ENCODE data around the gene SWAP70.

Gene SWAP70

GRCh38 chr11:9776203-9776602 is 112.3 kb downstream of the SWAP70 start:
- DNase-seq (ENCODE audit: low read depth), result no peak

- no peak for DNase-seq (ENCODE audit: low read depth)
Observed at GRCh38 chr11:9777066-9777465, 113.2 kb downstream of the SWAP70 start.

DNA sequence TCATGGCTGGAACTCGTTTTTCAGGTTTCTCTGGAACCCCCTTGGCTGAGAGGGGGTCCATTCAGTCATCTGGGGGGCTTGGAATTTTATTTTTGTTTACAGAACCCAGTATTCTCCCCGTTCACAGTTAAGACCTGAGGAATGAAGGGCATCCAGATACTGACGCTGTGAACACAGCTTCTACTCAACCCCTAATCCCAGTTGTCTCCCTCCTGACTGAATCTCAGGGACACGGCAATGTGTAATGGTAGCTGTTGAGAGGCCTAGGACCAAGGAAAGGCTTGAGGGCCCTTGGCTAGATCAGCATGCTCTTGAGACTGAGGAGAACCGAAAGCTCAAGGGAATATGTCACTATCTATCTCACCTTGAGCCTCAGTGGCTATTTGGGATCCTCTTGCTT is 113.6 kb downstream of the SWAP70 start:
- no peak for DNase-seq (ENCODE audit: low read depth)

DNA sequence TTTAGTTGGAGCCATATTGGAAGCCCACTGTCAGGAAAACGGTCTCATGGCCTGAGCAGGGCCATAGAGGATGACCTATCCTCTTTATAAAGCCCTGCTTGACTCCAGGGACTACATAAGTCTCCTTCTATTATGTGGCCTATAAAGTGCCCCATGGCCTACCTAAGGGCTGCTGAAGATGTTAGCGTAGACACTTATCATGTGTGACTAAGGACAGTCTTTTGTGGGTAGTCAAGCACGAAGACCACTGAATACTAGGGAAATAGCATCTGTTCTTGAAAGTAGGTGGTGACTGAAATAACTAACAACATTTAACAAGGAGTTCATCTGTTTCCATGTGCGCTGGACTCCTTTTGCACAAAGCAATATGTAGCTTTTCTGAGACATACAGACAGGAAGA is 117.1 kb downstream of the SWAP70 start:
- no peak for DNase-seq (ENCODE audit: low read depth)

GRCh38 chr11:9783986-9784385 is 120.1 kb downstream of the SWAP70 start:
- no peak for DNase-seq (ENCODE audit: low read depth)

DNA sequence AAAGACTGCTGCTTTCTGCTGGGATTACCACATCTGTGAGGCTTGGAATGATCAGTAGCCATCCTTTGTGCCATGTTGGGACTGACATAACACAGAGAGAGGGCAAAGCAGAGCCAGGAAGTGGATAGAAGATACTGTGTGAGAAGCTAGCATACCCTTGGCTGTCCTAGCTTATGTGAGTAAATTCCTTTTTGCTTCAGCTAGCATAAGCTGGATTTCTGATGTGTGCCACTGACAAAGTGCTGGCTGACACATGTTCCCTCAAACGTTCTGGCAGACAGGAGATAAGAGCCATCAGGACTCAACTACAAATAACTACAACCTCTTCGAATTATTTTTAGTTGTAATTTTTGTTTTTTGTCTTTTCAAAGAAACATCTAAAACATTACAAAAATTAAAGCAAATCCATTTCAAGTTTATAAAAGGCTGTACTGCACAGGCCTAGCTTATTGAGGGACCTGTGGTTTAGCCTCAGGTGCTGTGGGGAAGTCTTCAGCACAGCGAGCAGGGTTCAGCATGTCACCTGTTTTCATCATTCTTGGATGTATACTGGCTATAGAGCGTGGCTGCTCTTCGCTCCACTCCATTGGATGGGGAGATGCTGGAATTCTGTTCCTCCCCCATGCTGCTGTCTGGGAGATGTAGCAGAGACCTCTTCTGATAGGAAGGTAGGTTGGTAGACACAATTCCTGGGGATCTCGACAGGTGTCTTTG is 120.9 kb downstream of the SWAP70 start:
- no peak for DNase-seq (ENCODE audit: low read depth)

- DNase-seq (ENCODE audit: low read depth), result no peak
Observed at GRCh38 chr11:9787260-9787659, 123.4 kb downstream of the SWAP70 start.

- no peak for DNase-seq (ENCODE audit: low read depth)
Observed at GRCh38 chr11:9787981-9788521, 124.2 kb downstream of the SWAP70 start.

- no peak for DNase-seq (ENCODE audit: low read depth)
Observed at GRCh38 chr11:9789910-9790309, 126.0 kb downstream of the SWAP70 start.

DNA sequence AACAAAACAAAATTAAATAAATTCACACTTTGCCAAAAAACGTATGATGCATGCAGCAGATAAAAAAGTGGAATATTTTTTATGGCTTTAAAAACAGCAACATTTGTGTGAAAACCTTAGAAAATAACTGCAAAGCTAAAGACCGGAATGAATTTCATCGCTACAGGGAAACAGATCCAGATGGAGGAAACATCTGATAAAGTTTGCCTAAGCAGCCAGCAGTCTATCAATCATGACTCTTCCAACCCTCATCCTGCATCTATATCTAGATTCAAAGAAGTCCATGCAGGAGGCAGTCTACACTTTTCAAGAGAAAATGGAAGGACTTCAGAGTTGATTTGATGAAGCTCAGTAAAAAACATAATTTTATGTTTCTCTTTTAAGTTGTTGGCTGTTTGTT is 126.8 kb downstream of the SWAP70 start:
- DNase-seq (ENCODE audit: low read depth), result no peak

DNA sequence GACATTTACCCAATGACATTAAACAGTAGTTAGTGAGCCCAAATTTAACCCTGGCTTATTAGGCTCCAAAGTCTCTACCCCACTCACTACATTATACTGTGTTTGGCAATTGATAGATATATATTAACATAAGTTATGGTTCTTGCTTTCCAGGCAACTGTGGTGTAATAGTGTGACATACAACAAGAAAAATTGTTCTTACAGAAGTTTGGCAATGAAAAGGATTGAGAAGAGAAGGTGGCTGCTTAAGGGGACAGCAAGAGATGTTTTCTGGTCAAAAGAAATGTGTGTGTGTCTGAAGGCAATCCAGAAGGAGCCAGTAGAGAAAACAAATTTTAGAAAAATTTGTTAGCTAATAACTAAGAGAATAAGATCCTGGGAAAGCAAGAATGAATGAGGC is 132.4 kb downstream of the SWAP70 start:
- DNase-seq (ENCODE audit: low read depth), result no peak

DNA sequence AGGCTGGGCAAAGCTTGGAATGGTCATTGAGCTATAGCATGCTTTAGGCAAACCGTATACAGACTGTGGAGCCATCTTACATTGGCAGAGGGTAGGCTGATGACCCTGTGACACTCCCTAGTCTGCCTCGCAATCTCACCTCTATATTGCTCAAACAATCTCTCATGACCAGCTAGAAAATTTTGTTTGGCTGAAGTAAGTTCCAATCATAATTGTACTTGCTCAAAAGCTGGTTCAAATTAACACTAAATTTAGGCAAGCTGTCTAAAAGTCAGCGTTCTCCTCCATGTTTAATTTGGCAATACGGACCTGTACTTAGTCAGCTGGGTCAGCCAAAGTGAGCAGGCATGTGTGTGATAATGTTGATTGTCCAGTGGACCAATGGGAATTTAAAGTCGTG is 133.0 kb downstream of the SWAP70 start:
- DNase-seq (ENCODE audit: low read depth), result no peak

- DNase-seq (ENCODE audit: low read depth), result no peak
Observed at GRCh38 chr11:9797300-9797699, 133.4 kb downstream of the SWAP70 start.

- DNase-seq (ENCODE audit: low read depth), result no peak
Observed at GRCh38 chr11:9799886-9800285, 136.0 kb downstream of the SWAP70 start.

DNA sequence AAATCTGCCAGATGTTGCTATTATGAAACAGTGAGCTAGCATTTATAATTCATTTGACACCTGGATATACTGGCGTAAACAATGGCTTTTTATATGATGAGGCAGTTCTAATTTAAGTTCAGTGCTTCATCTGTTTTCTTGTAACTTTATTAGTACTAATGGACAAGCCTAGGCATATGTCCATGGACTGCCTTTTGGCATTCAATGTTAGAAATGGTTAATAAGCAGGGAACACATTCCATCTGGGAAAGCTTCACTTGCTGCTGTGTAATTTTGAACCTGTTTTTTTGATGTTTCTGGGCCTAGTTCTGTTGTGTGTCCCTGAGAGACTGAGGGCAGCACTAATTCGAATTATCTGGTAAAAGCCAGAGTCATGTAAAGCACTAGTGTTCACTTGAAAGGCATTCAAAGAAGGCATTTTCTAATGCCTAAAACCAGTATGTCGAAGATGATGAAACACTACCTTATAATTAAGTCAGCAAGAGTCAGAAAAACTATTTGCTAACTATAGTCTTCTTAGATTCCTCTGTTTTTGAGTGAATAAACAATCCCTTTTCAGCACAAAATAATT is 138.5 kb downstream of the SWAP70 start:
- no peak for DNase-seq (ENCODE audit: low read depth)

Measured in activated T-cell treated with anti-CD3 and anti-CD28 coated beads for 48 hours (primary cell).